HG03045 (cell line): Measurements from ENCODE around the gene DOCK11.
"Not testable (repeated sequence)": the region's sequence is repeated elsewhere in the genome, so short reads cannot be mapped to it uniquely, and the experiment has no call there.

Experiments
- ATAC-seq: cut with Tn5 transposase; IDR thresholded peaks from one replicate; pipeline ENCODE4 v1.9.1; 2021; ENCODE audit warnings: mild to moderate bottlenecking, moderate library complexity; ENCODE audit not compliant: unreplicated experiment

DOCK11 gene

GRCh38 chrX:118566359-118566758 lies 70.7 kb downstream of the DOCK11 start:
- ATAC-seq, result no peak

DNA sequence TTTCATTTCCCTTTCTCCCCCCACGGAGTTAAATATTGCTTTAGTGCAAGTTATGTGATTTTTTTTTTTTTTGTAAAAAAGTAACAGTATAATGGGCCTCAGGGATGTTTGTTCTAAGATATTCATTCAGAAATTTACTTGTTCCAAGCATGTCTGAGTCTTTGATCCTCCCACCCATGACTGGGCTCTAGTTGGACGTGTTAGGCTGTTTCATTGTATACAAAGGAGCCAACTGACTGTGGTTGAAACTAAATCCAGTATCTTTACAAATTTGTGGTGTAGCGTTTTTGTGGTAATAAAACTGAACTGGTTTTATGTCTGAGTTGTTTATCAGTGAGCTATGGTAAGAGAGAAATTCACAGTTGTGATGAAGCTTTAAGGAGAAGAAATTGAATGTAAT lies 74.1 kb downstream of the DOCK11 start:
- ATAC-seq, result no peak

GRCh38 chrX:118570209-118570608 lies 74.6 kb downstream of the DOCK11 start:
- no peak for ATAC-seq

- ATAC-seq, result no peak
Measured at GRCh38 chrX:118571836-118572235, 76.2 kb downstream of the DOCK11 start.

DNA sequence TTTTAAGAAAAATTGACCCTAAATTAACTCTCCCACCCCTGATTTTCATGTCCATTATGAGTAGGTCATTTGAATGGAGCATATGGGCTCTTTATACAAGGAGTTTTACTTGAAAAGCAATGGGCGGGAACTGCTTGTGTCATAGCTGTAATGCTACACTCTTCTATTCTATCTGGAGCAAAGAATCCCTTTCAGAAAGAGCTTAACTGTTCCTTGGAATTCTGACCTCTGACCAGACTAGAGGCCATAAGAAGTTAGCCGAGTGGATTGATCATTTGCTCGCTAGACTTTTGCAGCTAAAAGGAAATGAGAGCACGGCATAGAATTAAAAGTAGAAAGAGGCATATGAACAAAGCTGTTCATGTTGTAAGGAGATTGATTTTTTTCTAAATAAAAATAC lies 79.1 kb downstream of the DOCK11 start:
- no peak for ATAC-seq

- ATAC-seq, result no peak
Measured at GRCh38 chrX:118577041-118577440, 81.4 kb downstream of the DOCK11 start.

GRCh38 chrX:118579417-118579816 lies 83.8 kb downstream of the DOCK11 start:
- no peak for ATAC-seq

DNA sequence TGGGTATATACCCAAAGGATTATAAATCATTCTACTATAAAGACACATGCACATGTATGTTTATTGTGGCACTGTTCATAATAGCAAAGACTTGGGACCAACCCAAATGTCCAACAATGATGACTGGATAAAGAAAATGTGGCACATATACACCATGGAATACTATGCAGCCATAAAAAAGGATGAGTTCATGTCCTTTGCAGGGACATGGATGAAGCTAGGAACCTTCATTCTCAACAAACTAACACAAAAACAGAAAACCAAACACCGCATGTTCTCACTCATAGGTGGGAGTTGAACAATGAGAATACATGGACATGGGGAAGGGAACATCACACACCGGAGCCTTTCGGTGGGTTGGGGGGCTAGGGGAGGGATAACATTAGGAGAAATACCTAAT lies 87.3 kb downstream of the DOCK11 start:
- ATAC-seq, result not testable (repeated sequence)

- no peak for ATAC-seq
Measured at GRCh38 chrX:118583781-118584180, 88.2 kb downstream of the DOCK11 start.

- no peak for ATAC-seq
Measured at GRCh38 chrX:118585296-118585695, 89.7 kb downstream of the DOCK11 start.

DNA sequence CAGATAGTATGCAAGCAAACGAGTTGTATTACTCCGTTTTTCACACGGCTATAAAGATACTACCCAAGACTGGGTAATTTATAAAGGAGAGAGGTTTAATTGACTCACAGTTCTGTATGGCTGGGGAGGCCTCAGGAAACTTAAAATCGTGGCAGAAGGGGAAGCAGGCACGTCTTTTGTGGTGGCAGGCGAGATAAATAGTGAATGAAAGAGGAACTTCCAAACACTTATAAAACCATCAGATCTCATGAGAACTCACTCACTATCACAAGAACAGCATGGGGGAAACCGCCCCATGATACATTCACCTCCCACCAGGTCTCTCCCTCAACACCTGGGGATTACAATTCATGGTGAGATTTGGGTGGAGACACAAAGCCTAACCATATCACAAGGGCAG lies 90.6 kb downstream of the DOCK11 start:
- ATAC-seq, result not testable (repeated sequence)

DNA sequence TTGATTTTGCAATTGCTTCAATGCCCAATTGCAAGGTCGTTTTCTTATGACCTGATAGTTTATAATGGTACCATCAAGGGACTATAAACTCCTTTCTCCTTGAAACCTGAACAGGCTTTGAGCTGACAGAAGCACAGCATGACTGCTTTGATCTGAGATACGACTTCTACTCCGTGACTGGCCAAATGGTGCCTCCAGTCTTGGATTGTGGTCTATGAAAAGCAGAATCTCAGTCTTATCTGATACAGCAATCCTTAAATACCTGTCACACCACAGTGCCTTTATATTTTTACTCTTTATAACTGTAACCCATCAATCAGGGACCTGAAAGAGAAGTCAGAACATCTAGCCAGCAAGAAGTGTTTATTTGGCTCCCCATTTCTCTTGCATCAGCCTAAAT lies 93.1 kb downstream of the DOCK11 start:
- ATAC-seq, result no peak

- no peak for ATAC-seq
Measured at GRCh38 chrX:118589227-118589626, 93.6 kb downstream of the DOCK11 start.

- no peak for ATAC-seq
Measured at GRCh38 chrX:118593407-118593806, 97.8 kb downstream of the DOCK11 start.

- no peak for ATAC-seq
Measured at GRCh38 chrX:118594697-118595420, 99.2 kb downstream of the DOCK11 start.

DNA sequence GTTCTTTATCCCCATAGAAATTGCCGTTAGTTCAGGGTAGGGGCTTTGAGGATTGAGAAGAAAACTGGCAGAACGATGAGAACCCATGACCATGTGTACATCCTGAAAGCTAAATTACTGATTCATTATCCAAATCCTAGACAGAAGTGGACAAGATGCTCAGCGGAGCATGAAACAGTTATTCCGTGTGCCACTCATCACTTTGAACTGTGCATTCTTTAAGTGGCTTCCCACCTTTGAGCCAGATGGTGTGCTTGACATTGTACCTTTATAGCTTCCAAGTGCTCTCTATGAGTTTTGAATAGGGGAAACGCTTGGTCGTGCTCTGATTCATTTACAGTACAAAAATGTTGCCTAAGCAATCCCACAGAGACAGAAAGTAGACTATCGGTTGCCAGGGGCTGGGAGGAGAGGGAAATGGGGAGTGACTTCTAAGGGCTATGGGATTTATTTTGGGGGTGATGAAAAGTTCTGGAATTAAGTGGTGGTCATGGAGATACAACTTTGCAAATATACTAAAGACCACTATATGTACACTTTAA lies 100.0 kb downstream of the DOCK11 start:
- no peak for ATAC-seq

- no peak for ATAC-seq
Measured at GRCh38 chrX:118596390-118596789, 100.8 kb downstream of the DOCK11 start.

DNA sequence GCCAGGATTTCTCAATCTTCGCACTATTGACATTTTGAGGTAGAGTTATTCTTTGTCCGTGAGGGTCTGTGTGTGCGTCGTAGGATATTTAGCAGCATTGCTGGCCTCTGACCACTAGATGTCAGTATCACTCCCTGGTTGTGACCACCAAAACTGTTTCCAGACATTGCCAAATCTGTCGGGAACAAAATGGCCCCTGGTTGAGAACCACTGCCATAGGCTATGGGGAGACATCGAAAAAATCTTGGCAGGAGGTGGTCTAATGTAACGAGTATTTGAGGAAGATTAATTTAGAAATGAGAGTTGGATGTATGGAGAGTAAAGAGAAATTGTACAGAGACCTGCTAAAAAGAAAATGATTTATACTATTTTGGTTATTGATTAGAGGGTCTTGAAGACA lies 108.4 kb downstream of the DOCK11 start:
- no peak for ATAC-seq

- ATAC-seq, result no peak
Measured at GRCh38 chrX:118612290-118612689, 116.7 kb downstream of the DOCK11 start.

- no peak for ATAC-seq
Measured at GRCh38 chrX:118614150-118614549, 118.5 kb downstream of the DOCK11 start.

DNA sequence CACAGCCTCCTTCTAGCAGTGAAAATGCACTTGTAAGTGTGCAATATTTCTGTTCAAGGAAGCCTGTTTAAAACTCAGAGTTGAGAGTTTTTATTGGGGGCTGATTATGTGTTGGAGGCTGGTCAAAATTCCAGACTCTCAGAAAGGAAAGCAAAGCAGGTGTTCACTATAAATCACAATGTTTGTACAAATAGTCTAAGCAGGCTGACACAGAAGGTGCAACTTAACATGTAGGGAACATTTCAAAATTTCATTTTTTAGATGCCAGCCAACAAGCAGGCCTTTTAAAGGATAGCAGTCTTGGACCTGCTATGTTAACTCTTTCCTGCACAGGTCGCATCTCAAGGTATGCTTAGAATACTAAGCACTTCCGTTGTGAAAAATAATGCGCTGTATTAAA lies 119.5 kb downstream of the DOCK11 start:
- ATAC-seq, result no peak

DNA sequence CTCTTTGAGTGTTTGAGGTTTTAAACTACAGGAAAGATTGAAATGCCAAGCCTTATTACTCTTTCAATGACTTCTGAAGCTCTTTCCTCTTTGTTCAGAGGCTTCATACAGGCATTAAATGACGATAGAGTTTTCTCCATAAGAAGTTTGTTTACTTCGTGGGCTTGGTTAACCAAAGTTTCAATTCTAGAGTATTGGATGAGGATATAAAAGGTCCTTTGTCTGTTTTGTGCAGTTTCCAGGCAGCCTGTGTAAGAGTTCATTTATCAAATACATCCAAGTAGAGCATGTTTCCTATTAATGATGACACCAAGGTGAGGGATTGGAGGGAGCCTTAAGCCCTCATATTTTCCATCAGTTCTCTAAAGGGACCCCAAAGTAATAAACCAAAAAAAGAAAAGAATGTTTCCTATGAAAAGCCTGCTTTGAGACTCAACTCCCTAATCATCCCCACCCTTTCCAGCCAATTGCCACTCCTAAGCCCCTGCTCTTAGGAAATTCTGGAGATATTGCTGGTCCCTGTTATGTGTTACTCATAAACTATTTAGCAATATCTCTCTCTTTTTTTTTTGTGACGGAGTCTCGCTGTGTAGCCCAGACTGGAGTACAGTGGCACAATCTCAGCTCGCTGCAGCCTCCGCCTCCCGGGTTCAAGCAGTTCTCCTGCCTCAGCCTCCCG lies 125.6 kb downstream of the DOCK11 start:
- ATAC-seq, result no peak
